ENCODE results near the gene MTHFD1L.

Gene MTHFD1L

DNA sequence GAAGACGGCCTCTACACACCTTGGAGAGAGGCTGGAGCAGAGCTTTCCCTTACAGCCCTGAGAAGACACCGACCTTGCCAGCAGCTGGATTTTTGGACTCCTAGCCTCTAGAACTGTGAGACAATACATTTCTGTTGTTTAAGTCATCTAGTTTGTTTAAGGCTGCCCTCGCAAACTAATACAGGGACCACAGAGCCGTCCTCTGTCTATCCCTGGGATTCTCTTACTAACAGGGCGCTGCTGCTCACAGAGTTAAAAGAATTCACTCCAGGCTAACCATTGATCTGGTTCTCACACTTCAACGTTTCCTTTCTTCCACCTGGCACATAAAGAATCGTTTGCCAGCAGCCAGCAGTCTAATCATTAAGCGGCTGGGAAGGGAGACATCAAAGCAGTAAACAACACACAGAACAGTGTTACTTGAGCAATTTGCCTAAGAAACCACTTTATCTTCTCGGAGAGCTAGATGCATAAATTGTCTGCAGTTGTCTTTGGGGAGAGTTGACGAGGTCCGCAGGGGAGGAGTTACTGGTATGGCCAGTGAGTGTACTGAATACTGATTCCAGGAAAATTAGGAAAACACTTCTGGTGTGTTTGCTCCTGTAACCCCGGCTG, 270.7 kb downstream of the MTHFD1L start:
- no peaks in the 10 kb centered on the region for H3K27me3 ChIP-seq (ENCODE audit: low read length)
- no peak overlapping the region for H3K4me3 ChIP-seq (ENCODE audit: insufficient read depth, low read length, poor library complexity, severe bottlenecking)
- H3K36me3 ChIP-seq (ENCODE audit: low read length): no peaks in the 10 kb centered on the region
- no peaks in the 10 kb centered on the region for H4K20me1 ChIP-seq (ENCODE audit: low read depth, low read length)
- no peak overlapping the region for H3K4me2 ChIP-seq (ENCODE audit: low read depth, low read length, poor library complexity, severe bottlenecking)
- TF ChIP-seq EZH2phosphoT487 (conservative IDR thresholded peaks at IDR 0.05; ENCODE audit: low read length): no peak
- TF ChIP-seq, protein P1, sequence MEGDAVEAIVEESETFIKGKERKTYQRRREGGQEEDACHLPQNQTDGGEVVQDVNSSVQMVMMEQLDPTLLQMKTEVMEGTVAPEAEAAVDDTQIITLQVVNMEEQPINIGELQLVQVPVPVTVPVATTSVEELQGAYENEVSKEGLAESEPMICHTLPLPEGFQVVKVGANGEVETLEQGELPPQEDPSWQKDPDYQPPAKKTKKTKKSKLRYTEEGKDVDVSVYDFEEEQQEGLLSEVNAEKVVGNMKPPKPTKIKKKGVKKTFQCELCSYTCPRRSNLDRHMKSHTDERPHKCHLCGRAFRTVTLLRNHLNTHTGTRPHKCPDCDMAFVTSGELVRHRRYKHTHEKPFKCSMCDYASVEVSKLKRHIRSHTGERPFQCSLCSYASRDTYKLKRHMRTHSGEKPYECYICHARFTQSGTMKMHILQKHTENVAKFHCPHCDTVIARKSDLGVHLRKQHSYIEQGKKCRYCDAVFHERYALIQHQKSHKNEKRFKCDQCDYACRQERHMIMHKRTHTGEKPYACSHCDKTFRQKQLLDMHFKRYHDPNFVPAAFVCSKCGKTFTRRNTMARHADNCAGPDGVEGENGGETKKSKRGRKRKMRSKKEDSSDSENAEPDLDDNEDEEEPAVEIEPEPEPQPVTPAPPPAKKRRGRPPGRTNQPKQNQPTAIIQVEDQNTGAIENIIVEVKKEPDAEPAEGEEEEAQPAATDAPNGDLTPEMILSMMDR (IDR thresholded peaks at IDR 0.05; ENCODE audit: insufficient read depth, low read length, poor library complexity, severe bottlenecking): no peak
- H3K9me3 ChIP-seq (ENCODE audit: insufficient read depth, low read length): no peaks in the 10 kb centered on the region
- H2AFZ ChIP-seq (ENCODE audit: low read depth, low read length, severe bottlenecking): no peak overlapping the region
- H3K9ac ChIP-seq (ENCODE audit: low read length): no peak overlapping the region
- no peaks in the 10 kb centered on the region for H3K79me2 ChIP-seq (ENCODE audit: insufficient read depth, low read length)
- no peaks in the 10 kb centered on the region for H3K9me2 ChIP-seq (replicated peaks; ENCODE audit: insufficient read depth, low read length)
- H3F3A ChIP-seq (ENCODE audit: insufficient read depth): no peaks in the 10 kb centered on the region
- no peak overlapping the region for H3K27ac ChIP-seq (ENCODE audit: low read depth, low read length)

DNA sequence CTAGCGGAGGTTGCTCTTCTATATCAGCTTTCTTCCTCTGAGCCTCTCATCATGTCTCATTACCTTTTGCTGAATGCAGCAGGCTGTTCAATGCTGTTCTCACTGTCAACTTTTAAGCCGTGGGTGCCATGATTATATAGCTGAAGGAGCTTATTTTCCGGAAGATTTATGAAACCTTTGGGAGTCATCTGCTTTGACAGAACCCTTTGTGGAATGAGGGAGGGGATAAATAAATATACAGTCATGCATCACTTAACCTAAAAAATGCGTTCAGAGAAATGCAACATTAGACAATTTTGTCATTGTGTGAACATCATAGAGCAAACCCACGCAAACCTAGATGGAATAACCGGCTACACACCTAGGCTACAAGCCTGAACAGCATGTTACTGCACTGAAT, 272.0 kb downstream of the MTHFD1L start:
- H2AFZ ChIP-seq (ENCODE audit: low read depth, low read length, severe bottlenecking): no peak overlapping the region
- no peak overlapping the region for H3K4me2 ChIP-seq (ENCODE audit: low read depth, low read length, poor library complexity, severe bottlenecking)
- H3K79me2 ChIP-seq (ENCODE audit: insufficient read depth, low read length): no peaks in the 10 kb centered on the region
- no peak overlapping the region for H3K27ac ChIP-seq (ENCODE audit: low read depth, low read length)
- no peaks in the 10 kb centered on the region for H4K20me1 ChIP-seq (ENCODE audit: low read depth, low read length)
- no peak overlapping the region for H3K9ac ChIP-seq (ENCODE audit: low read length)
- TF ChIP-seq, protein P1 (IDR thresholded peaks at IDR 0.05; ENCODE audit: insufficient read depth, low read length, poor library complexity, severe bottlenecking): no peak
- no peak for TF ChIP-seq EZH2phosphoT487 (conservative IDR thresholded peaks at IDR 0.05; ENCODE audit: low read length)
- no peaks in the 10 kb centered on the region for H3K9me3 ChIP-seq (ENCODE audit: insufficient read depth, low read length)
- no peaks in the 10 kb centered on the region for H3F3A ChIP-seq (ENCODE audit: insufficient read depth)
- H3K27me3 ChIP-seq (ENCODE audit: low read length): no peaks in the 10 kb centered on the region
- H3K36me3 ChIP-seq (ENCODE audit: low read length): no peaks in the 10 kb centered on the region
- H3K9me2 ChIP-seq (replicated peaks; ENCODE audit: insufficient read depth, low read length): no peaks in the 10 kb centered on the region
- H3K4me3 ChIP-seq (ENCODE audit: insufficient read depth, low read length, poor library complexity, severe bottlenecking): no peak overlapping the region

DNA sequence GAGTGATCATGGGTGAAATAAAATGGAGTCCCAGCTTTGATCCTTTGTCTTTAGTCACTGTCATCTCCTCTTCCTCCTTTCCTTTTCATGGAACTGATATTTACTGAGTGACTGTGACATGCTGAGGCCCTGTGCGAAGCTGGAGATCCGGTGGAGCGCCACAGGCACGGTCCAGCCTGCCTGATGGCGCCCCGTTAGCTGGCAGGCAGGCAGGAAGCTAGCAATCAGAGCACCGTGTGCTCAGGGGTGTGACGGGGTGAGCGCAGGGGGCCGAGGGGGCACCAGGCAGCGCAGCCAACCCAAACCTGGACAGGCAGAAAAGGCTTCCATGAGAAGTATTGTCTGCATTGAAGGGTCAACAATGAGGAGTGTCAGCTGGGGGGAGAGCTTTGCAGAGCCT, 274.0 kb downstream of the MTHFD1L start:
- Histone ChIP-seq H3K9ac (ENCODE audit: low read length) (no peak overlapping the region), H3K36me3 (ENCODE audit: low read length) (no peaks in the 10 kb centered on the region), H3K4me3 (ENCODE audit: insufficient read depth, low read length, poor library complexity, severe bottlenecking) (no peak overlapping the region), H3K79me2 (ENCODE audit: insufficient read depth, low read length) (no peaks in the 10 kb centered on the region), H3F3A (ENCODE audit: insufficient read depth) (no peaks in the 10 kb centered on the region), H4K20me1 (ENCODE audit: low read depth, low read length) (no peaks in the 10 kb centered on the region), H3K4me2 (ENCODE audit: low read depth, low read length, poor library complexity, severe bottlenecking) (no peak overlapping the region), H3K27ac (ENCODE audit: low read depth, low read length) (no peak overlapping the region), H3K9me3 (ENCODE audit: insufficient read depth, low read length) (no peaks in the 10 kb centered on the region), H3K27me3 (ENCODE audit: low read length) (no peaks in the 10 kb centered on the region), H2AFZ (ENCODE audit: low read depth, low read length, severe bottlenecking) (no peak overlapping the region), H3K9me2 (replicated peaks; ENCODE audit: insufficient read depth, low read length) (no peaks in the 10 kb centered on the region)
- TF ChIP-seq, protein P1 (IDR thresholded peaks at IDR 0.05; ENCODE audit: insufficient read depth, low read length, poor library complexity, severe bottlenecking): no peak
- TF ChIP-seq EZH2phosphoT487 (conservative IDR thresholded peaks at IDR 0.05; ENCODE audit: low read length): no peak

All from SU-DHL-6 (cell line).